ENCODE data around the gene MAGEA8.
"Not testable (repeated sequence)": the region's sequence is repeated elsewhere in the genome, so short reads cannot be mapped to it uniquely, and the experiment has no call there.

MAGEA8 gene

GRCh38 chrX:149881081-149881711 is at the start of gene MAGEA8:
Gene MAGEA8 (plus strand): TSS chrX:149881183. CDS start chrX:149884273, 3,090 bp downstream.
- no peak for TF ChIP-seq EZH2phosphoT487 (IDR thresholded peaks at IDR 0.05; ENCODE audit: borderline replicate concordance)
- TF ChIP-seq CTCF (conservative IDR thresholded peaks at IDR 0.05; ENCODE audit: low read length) = peak; percentile 40
- no peak within 1 kb of the TSS for H3K4me3 ChIP-seq (ENCODE audit: low read length, poor library complexity, severe bottlenecking)
- no peak within 1 kb of the TSS for H3K9ac ChIP-seq (ENCODE audit: low read depth, low read length, poor library complexity, severe bottlenecking)
- H3K4me1 ChIP-seq (ENCODE audit: insufficient read depth, low read length, poor library complexity, severe bottlenecking) = peaks cover 4% of the 10 kb centered on the region
- no peaks in the 10 kb centered on the region for H3F3A ChIP-seq (ENCODE audit: low read depth)
- no peaks in the 10 kb centered on the region for H3K9me2 ChIP-seq (replicated peaks; ENCODE audit: low read depth, low read length)
- H3K36me3 ChIP-seq (ENCODE audit: insufficient read depth, low read length) = no peaks in the 10 kb centered on the region
- H3K4me2 ChIP-seq (ENCODE audit: low read depth, low read length, poor library complexity, severe bottlenecking) = no peak within 1 kb of the TSS
- H3K27me3 ChIP-seq (ENCODE audit: insufficient read depth, low read length, poor library complexity, severe bottlenecking) = no peaks in the 10 kb centered on the region
- H3K9me3 ChIP-seq (ENCODE audit: insufficient read depth, low read depth, low read length) = no peaks in the 10 kb centered on the region
- no peaks in the 10 kb centered on the region for H3K79me2 ChIP-seq (ENCODE audit: insufficient read depth, low read length)
- H4K20me1 ChIP-seq (ENCODE audit: insufficient read depth, low read length, poor library complexity, severe bottlenecking) = no peaks in the 10 kb centered on the region
- no peak within 1 kb of the TSS for H2AFZ ChIP-seq (ENCODE audit: low read length)

- Histone ChIP-seq H2AFZ (ENCODE audit: low read length) (no peak overlapping the region), H3F3A (ENCODE audit: low read depth) (no peaks in the 10 kb centered on the region), H4K20me1 (ENCODE audit: insufficient read depth, low read length, poor library complexity, severe bottlenecking) (no peaks in the 10 kb centered on the region), H3K9ac (ENCODE audit: low read depth, low read length, poor library complexity, severe bottlenecking) (no peak overlapping the region), H3K4me2 (ENCODE audit: low read depth, low read length, poor library complexity, severe bottlenecking) (no peak overlapping the region), H3K4me3 (ENCODE audit: low read length, poor library complexity, severe bottlenecking) (no peak overlapping the region), H3K4me1 (ENCODE audit: insufficient read depth, low read length, poor library complexity, severe bottlenecking) (no peaks in the 10 kb centered on the region), H3K9me3 (ENCODE audit: insufficient read depth, low read depth, low read length) (no peaks in the 10 kb centered on the region), H3K27me3 (ENCODE audit: insufficient read depth, low read length, poor library complexity, severe bottlenecking) (no peaks in the 10 kb centered on the region), H3K36me3 (ENCODE audit: insufficient read depth, low read length) (no peaks in the 10 kb centered on the region), H3K79me2 (ENCODE audit: insufficient read depth, low read length) (no peaks in the 10 kb centered on the region), H3K9me2 (replicated peaks; ENCODE audit: low read depth, low read length) (no peaks in the 10 kb centered on the region)
- TF ChIP-seq CTCF (conservative IDR thresholded peaks at IDR 0.05; ENCODE audit: low read length) = no peak
- no peak for TF ChIP-seq EZH2phosphoT487 (IDR thresholded peaks at IDR 0.05; ENCODE audit: borderline replicate concordance)
These were observed 49.5 kb upstream of the MAGEA8 start for GRCh38 chrX:149831473-149831872.

- H3K9me3 ChIP-seq (ENCODE audit: insufficient read depth, low read depth, low read length); H4K20me1 ChIP-seq (ENCODE audit: insufficient read depth, low read length, poor library complexity, severe bottlenecking); H3K9me2 ChIP-seq (replicated peaks; ENCODE audit: low read depth, low read length); H3F3A ChIP-seq (ENCODE audit: low read depth); H3K4me3 ChIP-seq (ENCODE audit: low read length, poor library complexity, severe bottlenecking); H3K4me1 ChIP-seq (ENCODE audit: insufficient read depth, low read length, poor library complexity, severe bottlenecking); H3K79me2 ChIP-seq (ENCODE audit: insufficient read depth, low read length); H3K9ac ChIP-seq (ENCODE audit: low read depth, low read length, poor library complexity, severe bottlenecking); H3K36me3 ChIP-seq (ENCODE audit: insufficient read depth, low read length); H3K27me3 ChIP-seq (ENCODE audit: insufficient read depth, low read length, poor library complexity, severe bottlenecking); H3K4me2 ChIP-seq (ENCODE audit: low read depth, low read length, poor library complexity, severe bottlenecking); H2AFZ ChIP-seq (ENCODE audit: low read length): not testable (repeated sequence)
These were observed 44.3 kb upstream of the MAGEA8 start for GRCh38 chrX:149836728-149837127.

- TF ChIP-seq CTCF (conservative IDR thresholded peaks at IDR 0.05; ENCODE audit: low read length) (no peak), EZH2phosphoT487 (IDR thresholded peaks at IDR 0.05; ENCODE audit: borderline replicate concordance) (no peak)
- Histone ChIP-seq H2AFZ (ENCODE audit: low read length) (no peak overlapping the region), H3K27me3 (ENCODE audit: insufficient read depth, low read length, poor library complexity, severe bottlenecking) (no peaks in the 10 kb centered on the region)
These were observed 43.8 kb upstream of the MAGEA8 start for GRCh38 chrX:149837167-149837566.

More at GRCh38 chrX:149837167-149837566, 43.8 kb upstream of the MAGEA8 start:
- Histone ChIP-seq H3K9ac (ENCODE audit: low read depth, low read length, poor library complexity, severe bottlenecking) (no peak overlapping the region), H3K4me2 (ENCODE audit: low read depth, low read length, poor library complexity, severe bottlenecking) (no peak overlapping the region), H3K9me3 (ENCODE audit: insufficient read depth, low read depth, low read length) (no peaks in the 10 kb centered on the region), H3F3A (ENCODE audit: low read depth) (no peaks in the 10 kb centered on the region), H3K4me1 (ENCODE audit: insufficient read depth, low read length, poor library complexity, severe bottlenecking) (no peaks in the 10 kb centered on the region), H3K4me3 (ENCODE audit: low read length, poor library complexity, severe bottlenecking) (no peak overlapping the region), H3K9me2 (replicated peaks; ENCODE audit: low read depth, low read length) (no peaks in the 10 kb centered on the region), H3K36me3 (ENCODE audit: insufficient read depth, low read length) (no peaks in the 10 kb centered on the region), H4K20me1 (ENCODE audit: insufficient read depth, low read length, poor library complexity, severe bottlenecking) (no peaks in the 10 kb centered on the region), H3K79me2 (ENCODE audit: insufficient read depth, low read length) (no peaks in the 10 kb centered on the region)
